ENCODE measurements around the gene SMCP.

- TF ChIP-seq CTCF (IDR thresholded peaks at IDR 0.05): no peak
- no peak for TF ChIP-seq POLR2A (IDR thresholded peaks at IDR 0.05)
Observed at GRCh38 chr1:152906023-152906565, 28.0 kb downstream of the SMCP start.
